Mesenteric fat pad (tissue), 1 donor: ENCODE measurements around the gene ACP7. TPM values are rescaled to one million over a fixed set of nuclear protein-coding genes. Genes with fewer than 3 reads are reported as not detected.

Source experiments
- total RNA-seq: library from RNA; stranded (reverse); fragmentation: NEBNext Ultra II Directional; extraction: Animal tissue kit (Norgen Biotek cat#: 25700); gene quantifications from one replicate; pipeline ENCODE4 v1.2.1, GENCODE V29; 2021
- donor health status: DM: yes; HTN: yes; CAD: no.

Gene ACP7
- total RNA-seq, 1 donor from 2014 or later = not detected

Other genes starting within 250 kb of the ACP7 start
- 231 TPM for gene HNRNPL, start 234.4 kb upstream of the ACP7 start, total RNA-seq
- gene RINL, start 206.1 kb upstream of the ACP7 start, total RNA-seq = 8.9 TPM
- 60.2 TPM for gene SIRT2, start 184.8 kb upstream of the ACP7 start, total RNA-seq
- gene NFKBIB, start 184.4 kb upstream of the ACP7 start, total RNA-seq = 24.2 TPM
- not detected for gene CCER2, start 172.2 kb upstream of the ACP7 start, total RNA-seq
- 14.0 TPM for gene SARS2, start 153.6 kb upstream of the ACP7 start, total RNA-seq
- 38.6 TPM for gene MRPS12, start 153.4 kb upstream of the ACP7 start, total RNA-seq
- gene FBXO17, start 108.6 kb upstream of the ACP7 start, total RNA-seq = 28.4 TPM
- 21.7 TPM for gene FBXO27, start 51.8 kb upstream of the ACP7 start, total RNA-seq
- gene PAK4, start 41.4 kb downstream of the ACP7 start, total RNA-seq = 18.0 TPM
- gene NCCRP1, start 112.6 kb downstream of the ACP7 start, total RNA-seq = not detected
- not detected for gene SYCN, start 119.9 kb downstream of the ACP7 start, total RNA-seq
- gene IFNL3, start 160.6 kb downstream of the ACP7 start, total RNA-seq = not detected
- gene IFNL4, start 164.5 kb downstream of the ACP7 start, total RNA-seq = not detected
- not detected for gene IFNL2, start 184.0 kb downstream of the ACP7 start, total RNA-seq
- not detected for gene IFNL1, start 212.0 kb downstream of the ACP7 start, total RNA-seq
- 1.1 TPM for gene LRFN1, start 236.5 kb downstream of the ACP7 start, total RNA-seq